WERI-Rb-1 (cell line): ENCODE data around the gene GNAI2.

ENCODE experiments used
- DNase-seq: peaks from one replicate; pipeline ENCODE4 v3.0.0-alpha.2; 2020
- H3K27ac ChIP-seq: fragments of 250-450 bp; sonication (Bioruptor Pico); 2 replicates; pipeline ENCODE4 v1.5.1; 2020; ENCODE audit warnings: mild to moderate bottlenecking, moderate library complexity
- H3K27me3 ChIP-seq: fragments of 250-450 bp; sonication (Bioruptor Pico); 2 replicates; pipeline ENCODE4 v1.5.1; 2021; ENCODE audit warnings: mild to moderate bottlenecking, low read depth, moderate library complexity; ENCODE audit not compliant: insufficient read depth, severe bottlenecking
- H3K36me3 ChIP-seq: fragments of 250-450 bp; sonication (Bioruptor Pico); 2 replicates; pipeline ENCODE4 v1.5.1; 2020; ENCODE audit warnings: mild to moderate bottlenecking, moderate library complexity
- H3K4me3 ChIP-seq: 2 replicates; pipeline ENCODE4 v1.5.1; 2011; ENCODE audit warnings: low read depth, mild to moderate bottlenecking, control low read depth, low read length
- H3K9me3 ChIP-seq: fragments of 250-450 bp; sonication (Bioruptor Pico); 2 replicates; pipeline ENCODE4 v1.5.1; 2021; ENCODE audit warnings: mild to moderate bottlenecking, moderate library complexity; ENCODE audit not compliant: severe bottlenecking
- TF ChIP-seq, protein P1 (sequence below): IDR thresholded peaks from 2 replicates; pipeline ENCODE4 v1.5.1; 2011; ENCODE audit warnings: low read depth, mild to moderate bottlenecking, control low read depth, inconsistent platforms, low read length

GNAI2 gene

GRCh38 chr3:50266836-50267235 lies 30.8 kb downstream of the GNAI2 start:
- DNase-seq = no peak
- H3K36me3 ChIP-seq = no peaks in the 10 kb centered on the region; the same call in 1 of the 2 replicates
- H3K4me3 ChIP-seq = peak overlapping the region; percentile 26; the same call in 1 of the 2 replicates
- peak overlapping the region; percentile 42 for H3K27ac ChIP-seq
- H3K9me3 ChIP-seq = no peaks in the 10 kb centered on the region
- TF ChIP-seq, protein P1, sequence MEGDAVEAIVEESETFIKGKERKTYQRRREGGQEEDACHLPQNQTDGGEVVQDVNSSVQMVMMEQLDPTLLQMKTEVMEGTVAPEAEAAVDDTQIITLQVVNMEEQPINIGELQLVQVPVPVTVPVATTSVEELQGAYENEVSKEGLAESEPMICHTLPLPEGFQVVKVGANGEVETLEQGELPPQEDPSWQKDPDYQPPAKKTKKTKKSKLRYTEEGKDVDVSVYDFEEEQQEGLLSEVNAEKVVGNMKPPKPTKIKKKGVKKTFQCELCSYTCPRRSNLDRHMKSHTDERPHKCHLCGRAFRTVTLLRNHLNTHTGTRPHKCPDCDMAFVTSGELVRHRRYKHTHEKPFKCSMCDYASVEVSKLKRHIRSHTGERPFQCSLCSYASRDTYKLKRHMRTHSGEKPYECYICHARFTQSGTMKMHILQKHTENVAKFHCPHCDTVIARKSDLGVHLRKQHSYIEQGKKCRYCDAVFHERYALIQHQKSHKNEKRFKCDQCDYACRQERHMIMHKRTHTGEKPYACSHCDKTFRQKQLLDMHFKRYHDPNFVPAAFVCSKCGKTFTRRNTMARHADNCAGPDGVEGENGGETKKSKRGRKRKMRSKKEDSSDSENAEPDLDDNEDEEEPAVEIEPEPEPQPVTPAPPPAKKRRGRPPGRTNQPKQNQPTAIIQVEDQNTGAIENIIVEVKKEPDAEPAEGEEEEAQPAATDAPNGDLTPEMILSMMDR = no peak
- no peaks in the 10 kb centered on the region for H3K27me3 ChIP-seq

GRCh38 chr3:50267280-50267913 lies 31.4 kb downstream of the GNAI2 start:
- DNase-seq = peak; percentile 63
- Histone ChIP-seq H3K9me3 (no peaks in the 10 kb centered on the region), H3K27me3 (no peaks in the 10 kb centered on the region), H3K36me3 (no peaks in the 10 kb centered on the region; the same call in 1 of the 2 replicates), H3K27ac (peak overlapping the region; percentile 42), H3K4me3 (peak overlapping the region; percentile 26)
- TF ChIP-seq, protein P1 = no peak

DNA sequence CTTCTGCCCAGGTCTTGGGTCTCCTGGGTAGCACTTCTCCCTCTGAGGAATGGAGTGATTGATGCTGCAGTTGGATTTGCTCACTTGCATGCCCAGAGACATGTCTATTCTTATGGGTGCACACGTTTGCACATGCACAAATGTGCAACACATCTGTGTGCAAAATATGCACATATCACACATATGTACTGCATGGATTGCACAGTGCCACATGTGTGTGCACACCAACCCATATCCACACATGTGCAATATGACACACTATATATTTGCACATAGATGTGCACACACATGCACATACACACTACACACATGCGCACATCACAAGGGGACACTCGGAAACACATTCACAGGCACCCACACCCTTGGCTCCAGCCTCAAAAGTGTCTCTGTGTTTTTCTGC lies 32.3 kb downstream of the GNAI2 start:
- Histone ChIP-seq H3K36me3 (no peaks in the 10 kb centered on the region), H3K9me3 (no peaks in the 10 kb centered on the region), H3K4me3 (no peak overlapping the region), H3K27me3 (peaks cover 4% of the 10 kb centered on the region), H3K27ac (no peak overlapping the region)
- TF ChIP-seq, protein P1 = no peak
- no peak for DNase-seq

DNA sequence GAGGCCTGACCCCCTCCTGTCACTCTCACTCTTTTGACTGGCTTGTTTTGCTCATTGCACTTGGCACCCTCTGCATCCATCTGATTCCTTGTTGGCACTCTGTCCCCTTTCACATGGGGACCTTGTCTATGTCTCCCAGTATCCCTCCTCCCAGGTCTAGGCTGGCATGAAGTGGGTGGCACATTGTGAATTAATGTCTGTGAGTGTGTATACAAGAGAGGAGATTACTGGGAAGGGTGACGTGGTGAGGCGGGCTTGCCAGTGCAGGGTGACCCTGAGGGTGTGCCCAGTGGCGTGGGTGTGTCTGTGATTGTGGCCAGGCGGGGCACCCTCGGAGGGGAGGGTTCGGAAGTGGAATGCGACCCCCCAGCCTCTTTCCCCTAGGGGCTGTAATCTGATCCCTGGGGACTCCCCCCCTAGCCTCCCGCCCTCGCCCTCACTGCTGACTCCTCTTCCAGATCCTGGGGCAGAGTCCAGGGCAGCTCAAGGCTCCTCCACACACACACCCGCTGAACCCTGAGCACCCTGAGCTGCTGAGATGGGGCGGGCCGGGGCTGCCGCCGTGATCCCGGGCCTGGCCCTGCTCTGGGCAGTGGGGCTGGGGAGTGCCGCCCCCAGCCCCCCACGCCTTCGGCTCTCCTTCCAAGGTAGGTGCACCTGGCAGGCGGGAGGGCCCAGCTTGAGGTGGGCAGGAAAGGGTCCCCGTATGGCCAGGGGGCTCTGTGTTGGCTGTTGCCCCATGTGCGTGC lies 32.9 kb downstream of the GNAI2 start, which contains the start of gene SEMA3B:
TSS of gene SEMA3B (plus strand) at position 445 of the 749 bp plus-strand sequence. CDS start at position 539, 94 bp downstream.
- TF ChIP-seq, protein P1 = no peak
- peaks cover 6% of the 10 kb centered on the region for H3K27me3 ChIP-seq
- no peak within 1 kb of the TSS for H3K27ac ChIP-seq
- H3K4me3 ChIP-seq = no peak within 1 kb of the TSS
- H3K9me3 ChIP-seq = no peaks in the 10 kb centered on the region
- no peak for DNase-seq
- H3K36me3 ChIP-seq = no peaks in the 10 kb centered on the region

DNA sequence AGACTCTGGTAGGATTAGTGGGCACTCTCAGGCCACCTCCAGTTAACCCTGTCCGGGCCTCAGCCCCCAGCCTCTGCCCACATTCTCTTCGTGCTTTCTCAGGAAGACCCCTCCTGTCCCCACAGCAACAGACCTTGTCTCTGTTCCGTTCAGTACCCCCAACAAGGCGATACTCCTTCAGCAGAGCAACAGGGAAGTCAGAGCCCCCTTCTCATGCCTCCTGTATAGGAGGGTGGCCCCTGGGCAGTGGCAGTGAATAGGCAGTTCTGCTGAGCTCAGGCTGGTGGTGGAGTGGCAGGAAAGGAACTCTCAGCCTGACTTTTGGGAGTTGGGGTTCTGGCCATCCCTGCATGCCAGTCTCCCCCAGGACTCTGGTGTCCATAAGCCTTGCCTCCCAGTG lies 33.5 kb downstream of the GNAI2 start:
- no peak overlapping the region for H3K27ac ChIP-seq
- H3K36me3 ChIP-seq = no peaks in the 10 kb centered on the region
- no peak for DNase-seq
- no peak overlapping the region for H3K4me3 ChIP-seq
- H3K9me3 ChIP-seq = no peaks in the 10 kb centered on the region
- peaks cover 6% of the 10 kb centered on the region for H3K27me3 ChIP-seq
- TF ChIP-seq, protein P1 = no peak
